ENCODE measurements around the gene INTS15. TPM values are rescaled to one million over a fixed set of nuclear protein-coding genes. Genes with fewer than 3 reads are reported as not detected.

The INTS15 gene
- polyA plus RNA-seq, 1 of the 3 experiments (the other 2 are of a cell fraction) = 39.1 TPM

DNA sequence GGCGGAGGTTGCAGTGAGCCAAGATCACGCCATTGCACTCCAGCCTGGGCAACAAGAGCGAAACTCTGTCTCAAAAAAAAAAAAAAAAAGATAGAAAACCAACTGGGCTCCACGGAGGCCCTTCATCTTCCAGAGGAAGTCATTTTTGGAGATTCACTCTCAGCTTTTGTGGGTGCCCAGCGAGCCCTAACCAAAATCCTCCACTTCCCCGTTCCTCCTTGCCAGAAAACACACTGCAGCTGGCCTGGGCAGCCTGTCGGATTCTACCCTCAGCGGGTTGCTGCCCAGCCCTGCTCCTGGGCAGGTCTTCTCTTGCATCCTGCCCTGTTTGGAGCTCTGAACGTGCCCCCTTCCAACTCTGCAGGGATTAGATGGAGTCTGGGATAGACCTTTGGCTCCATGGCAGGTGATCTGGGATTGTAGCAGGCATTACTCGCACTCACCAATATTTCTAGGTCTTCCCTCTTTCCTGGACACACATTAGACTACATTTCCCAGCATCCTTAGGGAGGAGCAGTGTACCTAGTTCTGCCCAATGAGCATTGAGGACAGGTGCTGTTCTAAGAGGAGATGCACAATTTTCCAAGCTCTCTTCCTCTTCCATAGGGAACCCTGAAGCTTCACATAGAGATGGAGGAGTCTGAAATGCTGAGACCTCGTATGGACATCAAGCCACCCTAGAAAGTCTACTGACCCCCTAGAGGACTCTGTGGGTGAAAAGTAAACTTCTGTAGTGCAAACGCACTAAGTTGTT is 43.1 kb upstream of the INTS15 start:
- DNase-seq = peak; percentile 45
- Histone ChIP-seq H3K79me2 (ENCODE audit: insufficient read depth) (no peaks in the 10 kb centered on the region), H3K4me3 (ENCODE audit: low read depth in 2 of 2, low read length in 1 of 2) (no peak overlapping the region), H3K4me1 (ENCODE audit: control insufficient read depth in 1 of 2, insufficient read depth in 2 of 2, low read depth in 1 of 2, low read length in 1 of 2) (no peaks in the 10 kb centered on the region), H3K36me3 (replicated peaks in 1 of 2; ENCODE audit: control insufficient read depth in 1 of 2, insufficient read depth in 2 of 2, low read length in 1 of 2) (no peaks in the 10 kb centered on the region), H2AFZ (ENCODE audit: low read depth) (no peak overlapping the region), H3F3A (replicated peaks; ENCODE audit: insufficient read depth) (no peaks in the 10 kb centered on the region), H3K27me3 (ENCODE audit: insufficient read depth) (no peaks in the 10 kb centered on the region), H3K27ac (ENCODE audit: low read depth in 2 of 2, low read length in 1 of 2) (no peak overlapping the region), H3K9me3 (no peaks in the 10 kb centered on the region), H3K4me2 (no peak overlapping the region), H3K9ac (no peak overlapping the region), H3K9me2 (no peaks in the 10 kb centered on the region), H4K20me1 (ENCODE audit: insufficient read depth) (no peaks in the 10 kb centered on the region)
- CTCF ChIA-PET = interaction anchor here (0.6 to 3.9 kb wide), 8 partner anchors 8 to 31 kb away, joined by 3 to 20 read pairs (median 4); no protein-coding TSS in a partner anchor
- TF ChIP-seq TEAD4 (IDR thresholded peaks at IDR 0.05; ENCODE audit: borderline replicate concordance, insufficient read depth) = no peak
- TF ChIP-seq FOXJ3 (CRISPR knock-in tag; IDR thresholded peaks at IDR 0.05) = no peak
- TF ChIP-seq, protein P1, sequence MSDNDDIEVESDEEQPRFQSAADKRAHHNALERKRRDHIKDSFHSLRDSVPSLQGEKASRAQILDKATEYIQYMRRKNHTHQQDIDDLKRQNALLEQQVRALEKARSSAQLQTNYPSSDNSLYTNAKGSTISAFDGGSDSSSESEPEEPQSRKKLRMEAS (IDR thresholded peaks at IDR 0.05; ENCODE audit: low read depth) = no peak
- TF ChIP-seq, protein P2, sequence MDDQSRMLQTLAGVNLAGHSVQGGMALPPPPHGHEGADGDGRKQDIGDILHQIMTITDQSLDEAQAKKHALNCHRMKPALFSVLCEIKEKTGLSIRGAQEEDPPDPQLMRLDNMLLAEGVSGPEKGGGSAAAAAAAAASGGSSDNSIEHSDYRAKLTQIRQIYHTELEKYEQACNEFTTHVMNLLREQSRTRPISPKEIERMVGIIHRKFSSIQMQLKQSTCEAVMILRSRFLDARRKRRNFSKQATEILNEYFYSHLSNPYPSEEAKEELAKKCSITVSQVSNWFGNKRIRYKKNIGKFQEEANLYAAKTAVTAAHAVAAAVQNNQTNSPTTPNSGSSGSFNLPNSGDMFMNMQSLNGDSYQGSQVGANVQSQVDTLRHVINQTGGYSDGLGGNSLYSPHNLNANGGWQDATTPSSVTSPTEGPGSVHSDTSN (IDR thresholded peaks at IDR 0.05) = no peak
- TF ChIP-seq FOXM1 (IDR thresholded peaks at IDR 0.05; ENCODE audit: low read depth) = no peak
- TF ChIP-seq SIN3A (IDR thresholded peaks at IDR 0.05; ENCODE audit: borderline replicate concordance, low read depth, low read length) = no peak
- WGBS (ENCODE audit: low lambda C conversion rate) = 52% methylated on average over 11 of the region's 12 CpGs
- POLR2A ChIA-PET = no interaction called here

DNA sequence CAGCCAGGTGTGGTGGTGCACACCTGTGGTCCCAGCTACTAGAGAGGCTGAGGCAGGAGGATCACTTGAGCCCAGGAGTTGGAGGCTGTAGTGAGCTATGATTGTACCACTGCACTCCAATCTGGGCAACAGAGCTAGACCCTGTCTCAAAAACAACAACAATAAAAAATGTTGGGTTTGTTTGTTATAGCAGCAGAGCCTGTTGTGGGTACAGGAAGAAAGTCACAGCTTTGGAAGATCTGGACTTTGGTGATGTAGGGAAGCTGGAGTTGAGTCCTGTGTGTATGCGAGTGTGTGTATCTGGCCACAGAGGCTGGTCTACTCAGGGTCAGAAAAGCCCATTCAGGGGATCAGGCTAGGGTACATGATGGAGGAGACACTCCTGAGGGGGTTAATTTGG is 42.4 kb upstream of the INTS15 start:
- 88% methylated on average over 1 of the region's 1 CpG for whole genome bisulfite sequencing (ENCODE audit: low lambda C conversion rate)
- Histone ChIP-seq H2AFZ (ENCODE audit: low read depth) (no peak overlapping the region), H3F3A (replicated peaks; ENCODE audit: insufficient read depth) (no peaks in the 10 kb centered on the region), H3K4me3 (ENCODE audit: low read depth in 2 of 2, low read length in 1 of 2) (no peak overlapping the region), H3K9ac (no peak overlapping the region), H3K27ac (ENCODE audit: low read depth in 2 of 2, low read length in 1 of 2) (no peak overlapping the region), H3K9me3 (no peaks in the 10 kb centered on the region), H3K36me3 (replicated peaks in 1 of 2; ENCODE audit: control insufficient read depth in 1 of 2, insufficient read depth in 2 of 2, low read length in 1 of 2) (no peaks in the 10 kb centered on the region), H3K27me3 (ENCODE audit: insufficient read depth) (no peaks in the 10 kb centered on the region), H3K9me2 (no peaks in the 10 kb centered on the region), H3K79me2 (ENCODE audit: insufficient read depth) (no peaks in the 10 kb centered on the region), H3K4me1 (ENCODE audit: control insufficient read depth in 1 of 2, insufficient read depth in 2 of 2, low read depth in 1 of 2, low read length in 1 of 2) (no peaks in the 10 kb centered on the region), H3K4me2 (no peak overlapping the region), H4K20me1 (ENCODE audit: insufficient read depth) (no peaks in the 10 kb centered on the region)
- TF ChIP-seq ELF1 (IDR thresholded peaks at IDR 0.05) (no peak), POLR2AphosphoS5 (IDR thresholded peaks at IDR 0.05; ENCODE audit: low read depth, low read length) (no peak), RFX5 (IDR thresholded peaks at IDR 0.05; ENCODE audit: low read length) (no peak), JUND (IDR thresholded peaks at IDR 0.05) (no peak), FOSL2 (IDR thresholded peaks at IDR 0.05; ENCODE audit: borderline replicate concordance, low read depth) (no peak)
- TF ChIP-seq, protein P3, sequence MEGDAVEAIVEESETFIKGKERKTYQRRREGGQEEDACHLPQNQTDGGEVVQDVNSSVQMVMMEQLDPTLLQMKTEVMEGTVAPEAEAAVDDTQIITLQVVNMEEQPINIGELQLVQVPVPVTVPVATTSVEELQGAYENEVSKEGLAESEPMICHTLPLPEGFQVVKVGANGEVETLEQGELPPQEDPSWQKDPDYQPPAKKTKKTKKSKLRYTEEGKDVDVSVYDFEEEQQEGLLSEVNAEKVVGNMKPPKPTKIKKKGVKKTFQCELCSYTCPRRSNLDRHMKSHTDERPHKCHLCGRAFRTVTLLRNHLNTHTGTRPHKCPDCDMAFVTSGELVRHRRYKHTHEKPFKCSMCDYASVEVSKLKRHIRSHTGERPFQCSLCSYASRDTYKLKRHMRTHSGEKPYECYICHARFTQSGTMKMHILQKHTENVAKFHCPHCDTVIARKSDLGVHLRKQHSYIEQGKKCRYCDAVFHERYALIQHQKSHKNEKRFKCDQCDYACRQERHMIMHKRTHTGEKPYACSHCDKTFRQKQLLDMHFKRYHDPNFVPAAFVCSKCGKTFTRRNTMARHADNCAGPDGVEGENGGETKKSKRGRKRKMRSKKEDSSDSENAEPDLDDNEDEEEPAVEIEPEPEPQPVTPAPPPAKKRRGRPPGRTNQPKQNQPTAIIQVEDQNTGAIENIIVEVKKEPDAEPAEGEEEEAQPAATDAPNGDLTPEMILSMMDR (IDR thresholded peaks at IDR 0.05) = no peak
- TF ChIP-seq, protein P4, sequence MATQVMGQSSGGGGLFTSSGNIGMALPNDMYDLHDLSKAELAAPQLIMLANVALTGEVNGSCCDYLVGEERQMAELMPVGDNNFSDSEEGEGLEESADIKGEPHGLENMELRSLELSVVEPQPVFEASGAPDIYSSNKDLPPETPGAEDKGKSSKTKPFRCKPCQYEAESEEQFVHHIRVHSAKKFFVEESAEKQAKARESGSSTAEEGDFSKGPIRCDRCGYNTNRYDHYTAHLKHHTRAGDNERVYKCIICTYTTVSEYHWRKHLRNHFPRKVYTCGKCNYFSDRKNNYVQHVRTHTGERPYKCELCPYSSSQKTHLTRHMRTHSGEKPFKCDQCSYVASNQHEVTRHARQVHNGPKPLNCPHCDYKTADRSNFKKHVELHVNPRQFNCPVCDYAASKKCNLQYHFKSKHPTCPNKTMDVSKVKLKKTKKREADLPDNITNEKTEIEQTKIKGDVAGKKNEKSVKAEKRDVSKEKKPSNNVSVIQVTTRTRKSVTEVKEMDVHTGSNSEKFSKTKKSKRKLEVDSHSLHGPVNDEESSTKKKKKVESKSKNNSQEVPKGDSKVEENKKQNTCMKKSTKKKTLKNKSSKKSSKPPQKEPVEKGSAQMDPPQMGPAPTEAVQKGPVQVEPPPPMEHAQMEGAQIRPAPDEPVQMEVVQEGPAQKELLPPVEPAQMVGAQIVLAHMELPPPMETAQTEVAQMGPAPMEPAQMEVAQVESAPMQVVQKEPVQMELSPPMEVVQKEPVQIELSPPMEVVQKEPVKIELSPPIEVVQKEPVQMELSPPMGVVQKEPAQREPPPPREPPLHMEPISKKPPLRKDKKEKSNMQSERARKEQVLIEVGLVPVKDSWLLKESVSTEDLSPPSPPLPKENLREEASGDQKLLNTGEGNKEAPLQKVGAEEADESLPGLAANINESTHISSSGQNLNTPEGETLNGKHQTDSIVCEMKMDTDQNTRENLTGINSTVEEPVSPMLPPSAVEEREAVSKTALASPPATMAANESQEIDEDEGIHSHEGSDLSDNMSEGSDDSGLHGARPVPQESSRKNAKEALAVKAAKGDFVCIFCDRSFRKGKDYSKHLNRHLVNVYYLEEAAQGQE (IDR thresholded peaks at IDR 0.05; ENCODE audit: low read depth, low read length) = no peak
- CTCF ChIA-PET = interaction anchor here (2.0 to 3.9 kb wide), 3 partner anchors 11 to 21 kb away, joined by 5 to 20 read pairs (median 6); no protein-coding TSS in a partner anchor
- no peak for DNase-seq
- POLR2A ChIA-PET = no interaction called here
